Endothelial cell of umbilical vein (primary cell): ENCODE measurements around the gene KY. TPM values are rescaled to one million over a fixed set of nuclear protein-coding genes. Genes with fewer than 3 reads are reported as not detected.

ENCODE experiments used
- BruUV-seq: library from RNA; stranded (reverse); fragments of 400-500 nt; replicated peaks from 2 replicates; lab custom pipeline; 2021; lab: Mats Ljungman, UMichigan
- CTCF ChIA-PET: fragments of 300-600, 350-600 bp; sonication (Branson Sonifier 250); formaldehyde crosslinking; loops from one replicate; lab custom pipeline; 2021; ENCODE audit warnings: antibody characterized with exemption, inconsistent platforms; lab: Charles Lee
- POLR2A ChIA-PET: fragments of 300-600, 350-600 bp; sonication (Branson Sonifier 250); formaldehyde crosslinking; loops from one replicate; lab custom pipeline; 2021; ENCODE audit warnings: antibody characterized with exemption, inconsistent platforms; lab: Charles Lee
- DNase-seq: peaks from one replicate; pipeline ENCODE4 v3.0.0-alpha.2; 2011; ENCODE audit warnings: low read depth, low spot score
- FAIRE-seq: peaks from 2 replicates; lab custom pipeline; 2011; peaks lifted over from hg19 to GRCh38; lab: Jason Lieb, UNC
- H2AFZ ChIP-seq: 2 replicates; pipeline ENCODE4 v1.6.0; 2012; ENCODE audit warnings: low read depth, low read length, control low read depth, inconsistent platforms
- H3K27ac ChIP-seq: 2 replicates; pipeline ENCODE4 v1.5.1; 2011; ENCODE audit warnings: low read depth, mild to moderate bottlenecking, control low read depth, low read length, moderate library complexity; ENCODE audit not compliant: insufficient read depth
- H3K27me3 ChIP-seq, 2 experiments: 2 replicates each; pipeline versions ENCODE4 v1.6.0 to v1.6.1; 2011; ENCODE audit warnings: low read length in 2 of 2, mixed read lengths in 1 of 2; ENCODE audit not compliant: control insufficient read depth in 2 of 2, insufficient read depth in 2 of 2
- H3K36me3 ChIP-seq, 2 experiments: 2 replicates in 1 of 2; 3 replicates in 1 of 2; pipeline ENCODE4 v1.5.1; 2011; ENCODE audit warnings: low read length in 2 of 2, mild to moderate bottlenecking in 1 of 2, moderate library complexity in 1 of 2; ENCODE audit not compliant: control insufficient read depth in 2 of 2, insufficient read depth in 2 of 2; ENCODE audit errors: extremely low read depth in 1 of 2
- H3K4me1 ChIP-seq: 3 replicates; pipeline ENCODE4 v1.5.1; 2011; ENCODE audit warnings: mild to moderate bottlenecking, low read length; ENCODE audit not compliant: control insufficient read depth, insufficient read depth; ENCODE audit errors: extremely low read depth
- H3K4me2 ChIP-seq: 2 replicates; pipeline ENCODE4 v1.6.1; 2011; ENCODE audit warnings: low read length, control low read depth, mixed read lengths; ENCODE audit not compliant: insufficient read depth
- H3K4me3 ChIP-seq, 3 experiments: fragments of 200-600 bp in 1 of 3; sonication (generic), shearing (Covaris generic) in 1 of 3; replicated peaks in 1 of 3; 2 replicates each; pipeline ENCODE4 v1.5.1; 2011 to 2016; ENCODE audit warnings: control low read depth in 3 of 3, low read length in 3 of 3, mild to moderate bottlenecking in 2 of 3, inconsistent platforms in 1 of 3, low read depth in 1 of 3, moderate library complexity in 1 of 3; ENCODE audit not compliant: insufficient read depth in 1 of 3
- H3K79me2 ChIP-seq: 2 replicates; pipeline ENCODE4 v1.6.0; 2012; ENCODE audit warnings: low read length, inconsistent platforms; ENCODE audit not compliant: control insufficient read depth, insufficient read depth
- H3K9ac ChIP-seq: replicated peaks from 2 replicates; pipeline ENCODE3; 2011; ENCODE audit warnings: low read length, control low read depth; ENCODE audit not compliant: insufficient read depth; ENCODE audit errors: extremely low read depth
- H3K9me1 ChIP-seq: replicated peaks from 3 replicates; pipeline ENCODE4 v1.6.0; 2011; ENCODE audit warnings: mild to moderate bottlenecking, low read length; ENCODE audit not compliant: control insufficient read depth, insufficient read depth; ENCODE audit errors: extremely low read depth
- H3K9me3 ChIP-seq: replicated peaks from 2 replicates; pipeline ENCODE4 v1.5.1; 2012; ENCODE audit warnings: low read length, inconsistent platforms; ENCODE audit not compliant: control insufficient read depth, insufficient read depth
- H4K20me1 ChIP-seq: replicated peaks from 2 replicates; pipeline ENCODE3; 2011; ENCODE audit warnings: mild to moderate bottlenecking, low read length; ENCODE audit not compliant: control insufficient read depth, insufficient read depth; ENCODE audit errors: extremely low read depth
- EZH2 ChIP-seq: IDR thresholded peaks from 2 replicates; pipeline ENCODE4 v1.6.1; 2012; ENCODE audit warnings: borderline replicate concordance, low read depth, mild to moderate bottlenecking, moderate library complexity, low read length, inconsistent platforms; ENCODE audit not compliant: severe bottlenecking
- FOS ChIP-seq: IDR thresholded peaks from 2 replicates; pipeline ENCODE4 v1.6.1; 2011; ENCODE audit warnings: mild to moderate bottlenecking, low read length, moderate library complexity, borderline replicate concordance; ENCODE audit not compliant: insufficient read depth
- GATA2 ChIP-seq: IDR thresholded peaks from 2 replicates; pipeline ENCODE4 v1.7.0; 2011; ENCODE audit warnings: low read depth, mild to moderate bottlenecking, moderate library complexity, mixed read lengths, low read length; ENCODE audit not compliant: insufficient read length, insufficient read depth
- JUN ChIP-seq: IDR thresholded peaks from 2 replicates; pipeline ENCODE4 v1.6.1; 2011; ENCODE audit warnings: borderline replicate concordance, low read depth; ENCODE audit not compliant: insufficient read length, insufficient read depth
- MYC ChIP-seq: IDR thresholded peaks from one replicate; pipeline ENCODE4 v1.6.1; 2011; ENCODE audit warnings: mild to moderate bottlenecking, low read depth, low read length
- POLR2A ChIP-seq: IDR thresholded peaks from 2 replicates; pipeline ENCODE4 v1.6.1; 2012; ENCODE audit warnings: low read depth, mild to moderate bottlenecking, control low read depth, low read length
- POLR2AphosphoS5 ChIP-seq: IDR thresholded peaks from 2 replicates; pipeline ENCODE4 v1.6.1; 2012; ENCODE audit warnings: low read depth, mild to moderate bottlenecking, control low read depth, low read length, moderate library complexity; ENCODE audit not compliant: insufficient read depth
- dilution Hi-C: fragments of 300-500 bp; cut with MboI; formaldehyde crosslinking; loops from one replicate; pipeline ENCODE4 v1.15.0; 2019; ENCODE audit warnings: low sequenced_read_pairs; ENCODE audit not compliant: extremely low pct_ligation_motif_present
- intact Hi-C: fragments of 100-400 bp; cut with micrococcal nuclease; formaldehyde crosslinking; loops from one replicate; pipeline ENCODE4 v1.10.0; 2022
- polyA plus RNA-seq, 4 experiments: library from polyadenylated mRNA; depleted of rRNA in 3 of 4; stranded (reverse) in 3 of 4; unstranded in 1 of 4; fragments of >200 nt; gene quantifications; 2 replicates each; pipeline versions ENCODE4 v1.2.1 to v1.2.3, GENCODE V29; 2011 to 2012; ENCODE audit warnings: missing spikeins in 1 of 4
- total RNA-seq: library from RNA; stranded (reverse); gene quantifications from 2 replicates; pipeline ENCODE4 v1.2.3, GENCODE V29; 2021
- TF ChIP-seq, protein P1 (sequence below), 2 donors: IDR thresholded peaks; 1 replicate in 1 of 2; 2 replicates in 1 of 2; pipeline ENCODE4 v1.5.1; 2011; ENCODE audit warnings: low read length in 2 of 2, mild to moderate bottlenecking in 2 of 2, moderate library complexity in 2 of 2, control low read depth in 1 of 2, inconsistent platforms in 1 of 2, low read depth in 1 of 2; ENCODE audit not compliant: insufficient read depth in 1 of 2; ENCODE audit errors: extremely low read depth in 1 of 2
- TF ChIP-seq, protein P2 (sequence below): IDR thresholded peaks from 2 replicates; pipeline ENCODE4 v1.6.1; 2011; ENCODE audit not compliant: insufficient read depth, insufficient read length

KY gene
- total and polyA plus RNA-seq, 2 donors (not counting 3 experiments of a cell fraction or from before 2014, with no cell fraction given) = not detected

DNA sequence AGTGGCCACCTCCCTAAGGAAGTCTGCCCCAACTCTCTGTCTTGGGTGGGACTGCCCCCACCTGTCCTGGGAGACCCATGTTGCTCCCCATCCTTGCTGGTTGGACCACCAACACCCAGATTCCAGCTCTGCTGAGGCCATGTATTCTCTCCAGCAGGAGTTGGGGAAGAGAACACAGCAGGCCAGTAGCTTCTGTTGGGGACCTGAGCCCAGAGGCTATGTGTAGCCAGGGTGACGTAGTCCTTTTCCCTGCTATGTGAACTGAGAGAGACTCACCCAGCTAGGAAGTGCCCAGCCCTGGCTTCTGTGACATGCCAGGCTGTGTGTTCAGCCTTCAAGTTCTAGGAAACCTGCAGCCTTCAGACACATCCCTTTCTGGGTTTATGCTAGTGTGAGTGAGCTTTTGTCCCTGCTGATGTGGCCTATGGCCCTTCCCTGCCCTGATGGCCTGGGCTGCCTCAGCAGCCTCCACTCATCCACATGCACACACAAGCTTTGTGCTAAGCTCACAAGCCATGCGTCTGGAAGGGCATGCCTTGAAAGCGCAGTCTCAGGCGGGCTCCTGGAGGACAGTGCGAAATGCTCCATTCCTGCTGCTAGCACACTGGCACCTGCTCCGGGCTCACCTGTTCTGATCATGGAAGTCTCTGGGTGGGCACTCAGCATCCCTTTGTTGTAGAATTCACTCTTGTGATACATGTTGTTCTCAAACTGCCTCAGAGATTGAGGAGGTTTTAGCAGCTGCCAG, 42.6 kb downstream of the KY start:
- no peaks in the 10 kb centered on the region for H3K27me3 ChIP-seq
- ChIA-PET CTCF (interaction anchor here (0.9 to 1.5 kb wide), 3 partner anchors 9 to 147 kb away, joined by 3 to 5 read pairs (median 3); no protein-coding TSS in a partner anchor), POLR2A (no interaction called here)
- H3K4me3 ChIP-seq = no peak overlapping the region
- H3K9ac ChIP-seq = no peak overlapping the region
- no TSS peak for BruUV-seq
- no peaks in the 10 kb centered on the region for H4K20me1 ChIP-seq
- H3K9me3 ChIP-seq = no peaks in the 10 kb centered on the region
- TF ChIP-seq POLR2AphosphoS5 = no peak
- TF ChIP-seq EZH2 = no peak
- no peak for TF ChIP-seq MYC
- TF ChIP-seq FOS = no peak
- TF ChIP-seq, protein P1, sequence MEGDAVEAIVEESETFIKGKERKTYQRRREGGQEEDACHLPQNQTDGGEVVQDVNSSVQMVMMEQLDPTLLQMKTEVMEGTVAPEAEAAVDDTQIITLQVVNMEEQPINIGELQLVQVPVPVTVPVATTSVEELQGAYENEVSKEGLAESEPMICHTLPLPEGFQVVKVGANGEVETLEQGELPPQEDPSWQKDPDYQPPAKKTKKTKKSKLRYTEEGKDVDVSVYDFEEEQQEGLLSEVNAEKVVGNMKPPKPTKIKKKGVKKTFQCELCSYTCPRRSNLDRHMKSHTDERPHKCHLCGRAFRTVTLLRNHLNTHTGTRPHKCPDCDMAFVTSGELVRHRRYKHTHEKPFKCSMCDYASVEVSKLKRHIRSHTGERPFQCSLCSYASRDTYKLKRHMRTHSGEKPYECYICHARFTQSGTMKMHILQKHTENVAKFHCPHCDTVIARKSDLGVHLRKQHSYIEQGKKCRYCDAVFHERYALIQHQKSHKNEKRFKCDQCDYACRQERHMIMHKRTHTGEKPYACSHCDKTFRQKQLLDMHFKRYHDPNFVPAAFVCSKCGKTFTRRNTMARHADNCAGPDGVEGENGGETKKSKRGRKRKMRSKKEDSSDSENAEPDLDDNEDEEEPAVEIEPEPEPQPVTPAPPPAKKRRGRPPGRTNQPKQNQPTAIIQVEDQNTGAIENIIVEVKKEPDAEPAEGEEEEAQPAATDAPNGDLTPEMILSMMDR (IDR thresholded peaks at IDR 0.05; ENCODE audit: extremely low read depth in 1 of 2, insufficient read depth in 1 of 2, low read depth in 1 of 2, low read length in 2 of 2) = no peak
- TF ChIP-seq, protein P2, sequence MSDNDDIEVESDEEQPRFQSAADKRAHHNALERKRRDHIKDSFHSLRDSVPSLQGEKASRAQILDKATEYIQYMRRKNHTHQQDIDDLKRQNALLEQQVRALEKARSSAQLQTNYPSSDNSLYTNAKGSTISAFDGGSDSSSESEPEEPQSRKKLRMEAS = no peak
- TF ChIP-seq GATA2 = no peak
- TF ChIP-seq POLR2A = no peak
- no peak for TF ChIP-seq JUN
- H3K27ac ChIP-seq = no peak overlapping the region
- H3K4me1 ChIP-seq = no peaks in the 10 kb centered on the region
- DNase-seq (no peak), FAIRE-seq (no peak)
- no peak overlapping the region for H2AFZ ChIP-seq
- no peaks in the 10 kb centered on the region for H3K9me1 ChIP-seq
- no peaks in the 10 kb centered on the region for H3K36me3 ChIP-seq
- intact Hi-C loops = no loop called here
- no peak overlapping the region for H3K4me2 ChIP-seq
- dilution Hi-C loops = no loop called here
- H3K79me2 ChIP-seq = no peaks in the 10 kb centered on the region
